Tibial nerve (tissue), 4 donors: ENCODE data around the gene GRID1.

Source experiments
- EP300 ChIP-seq, 2 donors: sonication (generic); formaldehyde crosslinking; IDR thresholded peaks; one replicate each; pipeline ENCODE4 v1.6.1; 2017; ENCODE audit warnings: antibody characterized with exemption in 2 of 2, mild to moderate bottlenecking in 1 of 2
- POLR2A ChIP-seq, 2 donors: fragments of 450-650 bp; IDR thresholded peaks; one replicate each; pipeline ENCODE4 v1.6.1; 2017; ENCODE audit warnings: antibody characterized with exemption in 2 of 2, mild to moderate bottlenecking in 2 of 2, moderate library complexity in 2 of 2
- TF ChIP-seq, protein P1 (sequence below), 5 experiments: fragments of 200-600 bp in 3 of 5; fragments of 450-650 bp in 2 of 5; sonication (generic) in 3 of 5; IDR thresholded peaks; one replicate each; pipeline ENCODE4 v1.5.1; 2016 to 2019; ENCODE audit warnings: antibody characterized with exemption in 5 of 5, mild to moderate bottlenecking in 3 of 5, moderate library complexity in 2 of 5

DNA sequence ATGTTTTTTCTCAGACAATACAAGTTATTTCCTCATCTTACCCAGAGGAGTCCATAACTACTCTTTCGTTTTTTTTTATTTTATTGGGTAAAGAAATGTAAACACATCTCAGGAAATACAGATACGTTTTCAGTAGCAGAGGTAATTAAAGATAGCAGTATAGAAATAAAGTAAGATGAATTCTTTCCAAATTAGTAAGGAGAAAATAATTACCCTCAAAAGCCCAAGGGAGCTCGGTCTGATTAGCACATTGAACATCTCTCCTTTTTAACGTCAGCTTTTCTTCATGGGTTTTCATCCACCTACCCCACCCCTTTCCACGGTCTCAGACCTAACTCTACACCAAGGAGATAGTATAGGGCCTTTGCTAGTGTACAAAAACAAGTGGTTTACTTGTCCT is 294.2 kb downstream of the GRID1 start:
- TF ChIP-seq, protein P1, sequence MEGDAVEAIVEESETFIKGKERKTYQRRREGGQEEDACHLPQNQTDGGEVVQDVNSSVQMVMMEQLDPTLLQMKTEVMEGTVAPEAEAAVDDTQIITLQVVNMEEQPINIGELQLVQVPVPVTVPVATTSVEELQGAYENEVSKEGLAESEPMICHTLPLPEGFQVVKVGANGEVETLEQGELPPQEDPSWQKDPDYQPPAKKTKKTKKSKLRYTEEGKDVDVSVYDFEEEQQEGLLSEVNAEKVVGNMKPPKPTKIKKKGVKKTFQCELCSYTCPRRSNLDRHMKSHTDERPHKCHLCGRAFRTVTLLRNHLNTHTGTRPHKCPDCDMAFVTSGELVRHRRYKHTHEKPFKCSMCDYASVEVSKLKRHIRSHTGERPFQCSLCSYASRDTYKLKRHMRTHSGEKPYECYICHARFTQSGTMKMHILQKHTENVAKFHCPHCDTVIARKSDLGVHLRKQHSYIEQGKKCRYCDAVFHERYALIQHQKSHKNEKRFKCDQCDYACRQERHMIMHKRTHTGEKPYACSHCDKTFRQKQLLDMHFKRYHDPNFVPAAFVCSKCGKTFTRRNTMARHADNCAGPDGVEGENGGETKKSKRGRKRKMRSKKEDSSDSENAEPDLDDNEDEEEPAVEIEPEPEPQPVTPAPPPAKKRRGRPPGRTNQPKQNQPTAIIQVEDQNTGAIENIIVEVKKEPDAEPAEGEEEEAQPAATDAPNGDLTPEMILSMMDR (IDR thresholded peaks at IDR 0.05) = no peak
- TF ChIP-seq POLR2A (IDR thresholded peaks at IDR 0.05) (no peak), EP300 (IDR thresholded peaks at IDR 0.05) (no peak)
